HL-60/S4 treated with phorbol 12-myristate 13-acetate at 8.2 ng/mL for 4 days and 3 days (cell line): ENCODE data around the gene AKAP1.

Source experiments
- in situ Hi-C: fragments of 300-500 bp; cut with MboI; formaldehyde crosslinking; loops from 2 replicates; pipeline ENCODE4 v1.15.0; 2022; ENCODE audit warnings: low sequenced_read_pairs

Gene AKAP1

DNA sequence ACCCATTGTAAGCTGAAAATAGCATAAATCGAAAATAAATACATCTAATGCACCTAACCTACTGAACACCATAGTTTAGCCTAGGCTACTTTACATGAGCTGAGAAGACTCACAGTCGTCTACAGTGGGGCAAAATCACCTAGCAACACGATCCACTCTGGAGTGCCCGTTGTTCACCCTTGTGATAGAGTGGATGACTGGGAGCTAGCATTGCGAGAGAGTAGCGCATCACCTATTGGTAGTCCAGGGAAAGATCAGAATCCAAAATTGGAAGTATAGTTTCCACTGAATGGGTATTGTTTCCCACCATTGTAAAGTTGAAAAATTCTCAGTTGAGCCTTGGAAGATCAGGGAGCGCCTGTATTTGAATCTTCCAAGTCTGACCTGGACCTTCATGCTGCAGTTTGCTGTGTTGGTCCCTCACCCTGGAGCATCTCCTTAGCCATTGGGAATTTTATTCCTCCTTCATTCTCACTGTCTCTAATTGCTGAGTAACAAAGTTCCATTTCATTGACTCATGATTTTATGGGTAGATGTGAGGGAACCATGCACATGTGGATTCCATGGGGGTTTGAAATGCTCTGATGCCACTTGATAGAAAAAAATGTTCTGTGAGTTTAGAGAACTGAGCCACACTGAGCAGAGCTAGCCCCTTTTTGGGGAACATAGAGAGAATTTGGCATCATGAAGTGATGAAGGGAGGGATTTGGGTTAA, 19.6 kb downstream of the AKAP1 start:
- in situ Hi-C loops, result no loop called here

DNA sequence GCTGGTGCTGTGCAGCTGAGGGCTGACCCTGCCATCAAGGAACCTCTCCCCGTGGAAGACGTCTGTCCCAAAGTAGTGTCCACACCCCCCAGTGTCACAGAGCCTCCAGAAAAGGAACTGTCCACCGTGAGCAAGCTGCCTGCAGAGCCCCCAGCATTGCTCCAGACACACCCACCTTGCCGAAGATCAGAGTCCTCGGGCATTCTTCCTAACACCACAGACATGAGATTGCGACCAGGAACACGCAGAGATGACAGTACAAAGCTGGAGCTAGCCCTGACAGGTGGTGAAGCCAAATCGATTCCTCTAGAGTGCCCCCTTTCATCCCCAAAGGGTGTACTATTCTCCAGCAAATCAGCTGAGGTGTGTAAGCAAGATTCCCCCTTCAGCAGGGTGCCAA, 20.5 kb downstream of the AKAP1 start:
- in situ Hi-C loops, result no loop called here

DNA sequence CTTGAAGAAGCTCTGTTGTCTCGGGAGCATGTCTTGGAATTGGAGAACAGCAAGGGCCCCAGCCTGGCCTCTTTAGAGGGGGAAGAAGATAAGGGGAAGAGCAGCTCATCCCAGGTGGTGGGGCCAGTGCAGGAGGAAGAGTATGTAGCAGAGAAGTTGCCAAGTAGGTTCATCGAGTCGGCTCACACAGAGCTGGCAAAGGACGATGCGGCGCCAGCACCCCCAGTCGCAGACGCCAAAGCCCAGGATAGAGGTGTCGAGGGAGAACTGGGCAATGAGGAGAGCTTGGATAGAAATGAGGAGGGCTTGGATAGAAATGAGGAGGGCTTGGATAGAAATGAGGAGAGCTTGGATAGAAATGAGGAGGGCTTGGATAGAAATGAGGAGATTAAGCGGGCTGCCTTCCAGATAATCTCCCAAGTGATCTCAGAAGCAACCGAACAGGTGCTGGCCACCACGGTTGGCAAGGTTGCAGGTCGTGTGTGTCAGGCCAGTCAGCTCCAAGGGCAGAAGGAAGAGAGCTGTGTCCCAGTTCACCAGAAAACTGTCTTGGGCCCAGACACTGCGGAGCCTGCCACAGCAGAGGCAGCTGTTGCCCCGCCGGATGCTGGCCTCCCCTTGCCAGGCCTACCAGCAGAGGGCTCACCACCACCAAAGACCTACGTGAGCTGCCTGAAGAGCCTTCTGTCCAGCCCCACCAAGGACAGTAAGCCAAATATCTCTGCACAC, 21.2 kb downstream of the AKAP1 start:
- in situ Hi-C loops, result no loop called here

DNA sequence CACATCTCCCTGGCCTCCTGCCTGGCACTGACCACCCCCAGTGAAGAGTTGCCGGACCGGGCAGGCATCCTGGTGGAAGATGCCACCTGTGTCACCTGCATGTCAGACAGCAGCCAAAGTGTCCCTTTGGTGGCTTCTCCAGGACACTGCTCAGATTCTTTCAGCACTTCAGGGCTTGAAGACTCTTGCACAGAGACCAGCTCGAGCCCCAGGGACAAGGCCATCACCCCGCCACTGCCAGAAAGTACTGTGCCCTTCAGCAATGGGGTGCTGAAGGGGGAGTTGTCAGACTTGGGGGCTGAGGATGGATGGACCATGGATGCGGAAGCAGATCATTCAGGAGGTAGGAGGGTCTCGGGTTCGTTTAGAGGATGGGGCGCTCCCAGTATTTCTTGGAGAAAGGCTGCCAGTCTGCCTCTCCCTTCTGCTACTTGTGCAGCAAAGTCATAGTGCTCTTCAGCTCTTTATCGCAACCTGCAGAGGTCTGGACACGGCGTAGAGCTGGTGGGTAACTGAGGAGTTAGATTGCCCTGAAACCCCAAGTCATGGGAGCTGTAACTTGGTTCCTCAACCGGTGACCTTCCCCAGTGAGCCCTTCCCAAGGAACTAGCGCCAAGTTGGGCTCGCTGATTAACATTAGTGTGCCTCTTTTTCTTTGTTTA, 21.9 kb downstream of the AKAP1 start:
- in situ Hi-C loops, result no loop called here

DNA sequence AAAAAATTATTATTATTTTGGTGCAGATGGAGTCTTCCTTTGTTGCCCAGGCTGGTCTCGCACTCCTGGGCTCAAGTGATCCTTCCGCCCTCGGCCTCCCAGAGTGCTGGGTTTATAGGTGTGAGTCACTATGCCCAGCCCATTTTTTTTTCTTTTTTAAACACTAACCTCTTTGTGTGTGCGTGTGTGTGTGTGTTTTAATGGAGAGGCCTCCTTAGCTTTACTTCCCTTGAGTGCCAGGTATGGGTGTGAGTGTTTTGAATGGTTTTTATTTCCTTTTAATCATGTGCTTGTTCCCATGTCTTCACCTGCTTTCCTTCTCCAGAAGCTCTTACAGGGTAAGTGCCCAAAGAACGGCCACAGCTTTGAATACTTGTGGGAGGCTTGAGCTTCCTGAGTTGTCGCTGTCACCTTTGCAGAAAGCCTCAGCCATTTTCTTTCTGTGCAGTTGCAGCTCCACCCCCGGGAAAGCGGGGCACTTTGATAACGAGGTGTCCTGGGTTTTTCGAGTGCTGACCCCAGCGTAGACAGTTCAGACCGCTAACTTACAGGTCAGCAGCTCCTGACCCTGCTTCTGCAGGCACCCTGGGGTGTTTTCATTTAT, 22.6 kb downstream of the AKAP1 start:
- in situ Hi-C loops, result no loop called here

DNA sequence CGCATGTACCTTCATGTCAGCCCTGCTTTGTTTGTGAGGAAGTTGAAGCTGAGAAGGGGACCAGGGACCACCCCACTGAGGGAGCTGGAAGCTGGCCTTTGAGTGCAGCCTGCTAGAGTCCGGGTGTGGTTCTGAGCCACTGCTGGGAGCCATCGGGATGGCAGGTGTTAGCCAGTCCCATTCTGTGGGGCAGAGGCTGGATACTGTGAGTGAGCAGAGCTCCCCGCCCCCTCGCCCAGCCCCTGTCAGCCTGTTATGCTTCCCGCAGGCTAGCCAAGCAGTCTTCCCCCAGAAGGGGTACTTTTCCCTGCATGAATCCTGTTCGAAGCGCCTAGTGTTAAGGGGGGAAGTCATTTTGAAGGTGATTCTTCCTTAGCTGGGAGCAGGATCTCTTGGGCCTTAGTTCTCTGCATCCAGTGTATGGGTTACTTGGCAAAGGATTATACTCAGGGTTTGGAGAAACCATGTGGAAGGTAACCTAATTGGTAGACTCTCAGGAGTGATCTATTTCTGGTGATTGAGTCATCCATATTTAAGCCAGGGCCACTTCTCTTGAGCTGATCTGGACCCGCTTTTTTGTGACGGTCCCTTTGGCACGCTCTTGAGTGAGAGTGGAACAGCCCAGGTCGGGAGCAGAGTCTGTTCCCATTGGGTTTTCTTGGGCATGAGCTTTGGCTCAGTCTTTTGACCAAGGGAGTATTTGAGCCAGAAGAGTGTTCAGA, 23.8 kb downstream of the AKAP1 start:
- in situ Hi-C loops, result no loop called here

DNA sequence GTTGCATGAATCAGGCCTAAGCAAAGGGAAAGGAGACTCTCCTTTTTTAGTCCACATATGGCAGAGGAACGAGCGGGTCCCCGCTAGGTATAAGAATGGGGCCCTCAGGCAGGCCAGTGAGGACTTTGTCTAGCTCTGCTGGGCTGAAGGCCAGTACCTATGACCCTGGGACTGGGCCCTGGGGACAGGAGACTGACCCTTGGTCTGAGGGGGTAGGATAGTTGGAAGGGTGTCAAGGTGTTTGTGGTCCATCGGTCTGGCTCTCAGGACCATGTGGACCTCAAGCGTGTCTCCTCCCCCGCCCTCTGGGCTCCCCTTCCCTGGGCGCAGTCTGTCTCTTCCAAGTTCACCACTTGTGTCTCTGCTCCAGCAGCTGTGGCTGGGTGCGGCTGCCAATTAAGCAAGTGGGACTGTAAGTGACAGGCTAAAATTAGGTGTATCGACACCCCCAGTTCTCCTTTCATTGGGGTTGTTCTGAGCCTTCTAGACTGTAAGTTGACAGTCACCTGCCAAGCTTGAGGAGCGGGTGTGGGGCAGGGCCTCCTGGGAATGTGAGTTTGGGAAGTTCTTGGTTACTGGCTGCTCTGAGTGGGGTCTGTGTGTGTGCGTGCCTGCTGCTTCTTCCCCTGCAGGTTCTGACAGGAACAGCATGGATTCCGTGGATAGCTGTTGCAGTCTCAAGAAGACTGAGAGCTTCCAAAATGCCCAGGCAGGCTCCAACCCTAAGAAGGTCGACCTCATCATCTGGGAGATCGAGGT, 24.5 kb downstream of the AKAP1 start:
- in situ Hi-C loops, result no loop called here

DNA sequence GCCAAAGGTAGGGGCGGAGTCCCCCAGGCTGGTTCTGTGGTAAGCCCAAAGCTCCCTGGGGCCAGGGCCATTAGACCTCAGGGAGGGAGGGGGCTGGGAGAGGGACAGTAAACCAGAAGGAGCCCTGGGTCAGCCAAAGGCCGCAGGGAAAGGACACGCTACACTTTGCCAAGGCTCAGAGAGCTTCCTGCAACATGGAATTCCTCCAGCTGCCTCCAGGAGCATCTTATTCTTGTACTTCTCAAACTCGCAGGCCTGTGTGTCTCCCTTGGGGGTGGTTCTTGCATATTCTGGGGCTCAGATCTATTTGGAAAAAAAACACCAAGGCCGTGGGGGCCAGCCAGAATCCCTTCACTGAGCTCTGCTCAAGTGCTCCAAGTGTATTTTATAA, 25.1 kb downstream of the AKAP1 start:
- in situ Hi-C loops, result no loop called here

DNA sequence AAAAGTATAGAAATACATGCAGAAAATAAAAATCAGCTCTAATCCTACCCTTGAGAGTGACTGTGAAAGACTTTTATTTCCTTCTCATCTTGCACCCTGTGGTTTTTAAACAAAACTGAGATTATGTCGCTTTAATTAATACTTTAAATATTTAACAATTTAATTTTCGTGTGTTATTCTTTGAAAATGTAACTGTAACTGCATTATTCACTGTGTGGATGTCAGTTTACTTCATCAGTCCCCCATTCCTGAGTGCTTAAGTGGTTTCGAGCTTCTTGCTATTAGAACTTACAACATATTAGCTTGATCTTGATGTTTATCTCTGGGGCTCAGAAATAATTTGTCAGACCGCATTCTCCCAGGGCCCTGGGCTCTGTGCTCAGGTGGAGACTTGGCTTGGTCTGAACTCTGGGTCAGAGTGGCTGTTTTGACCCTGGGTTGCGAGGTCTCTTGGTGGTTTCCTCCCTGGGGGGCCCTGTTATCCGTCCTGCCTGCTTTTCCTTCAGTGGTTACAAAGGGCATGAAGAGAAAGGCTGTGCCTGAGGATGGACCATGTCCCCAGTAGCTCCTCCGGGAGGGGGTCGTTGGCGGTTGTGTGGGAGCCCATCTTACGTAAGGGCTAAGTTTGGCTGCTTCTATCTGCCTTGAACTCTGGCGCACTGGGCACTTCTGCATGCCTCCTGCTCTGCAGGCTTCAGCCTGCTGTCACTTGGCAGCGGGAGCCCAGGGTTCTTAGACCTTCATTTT, 25.7 kb downstream of the AKAP1 start:
- in situ Hi-C loops, result no loop called here

DNA sequence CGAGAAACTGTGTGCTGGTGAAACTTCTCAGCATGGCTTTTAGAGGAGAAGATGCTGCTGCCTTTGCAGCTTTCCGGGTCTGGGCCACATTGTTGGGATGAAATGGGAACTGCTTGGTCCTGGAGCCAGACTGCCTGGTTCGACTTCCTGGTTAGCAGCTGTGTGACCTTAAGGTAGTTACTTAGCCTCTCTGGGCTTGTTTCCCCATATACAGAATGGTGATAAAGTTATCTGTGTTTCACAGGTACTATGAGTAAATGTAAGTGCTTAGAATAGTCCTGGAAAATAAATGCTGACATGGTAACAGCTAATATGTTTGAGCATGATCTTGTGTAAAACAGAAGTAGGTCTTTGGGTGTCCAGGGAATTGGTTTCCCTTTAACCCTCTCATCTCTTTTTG, 26.3 kb downstream of the AKAP1 start:
- in situ Hi-C loops, result no loop called here

DNA sequence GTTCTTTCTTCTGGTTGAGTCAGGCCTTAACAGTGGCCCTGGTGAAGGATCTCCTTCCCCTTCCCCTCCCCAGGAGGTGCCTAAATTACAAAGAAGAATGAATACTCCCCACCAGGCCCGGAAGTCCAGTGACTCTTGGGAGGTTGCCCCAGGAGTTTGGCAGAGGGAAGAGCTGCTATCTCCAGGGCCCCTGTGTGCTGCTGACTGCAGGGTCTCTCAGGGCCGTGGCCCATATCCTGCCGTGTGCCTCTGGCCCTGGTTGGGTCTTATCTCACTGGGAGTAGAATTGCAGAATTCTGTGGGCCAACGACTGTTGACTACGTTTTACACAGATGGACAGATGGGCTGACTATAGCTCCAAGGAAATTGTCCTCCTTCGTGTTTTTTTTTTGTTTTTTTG, 28.0 kb downstream of the AKAP1 start:
- in situ Hi-C loops, result no loop called here

DNA sequence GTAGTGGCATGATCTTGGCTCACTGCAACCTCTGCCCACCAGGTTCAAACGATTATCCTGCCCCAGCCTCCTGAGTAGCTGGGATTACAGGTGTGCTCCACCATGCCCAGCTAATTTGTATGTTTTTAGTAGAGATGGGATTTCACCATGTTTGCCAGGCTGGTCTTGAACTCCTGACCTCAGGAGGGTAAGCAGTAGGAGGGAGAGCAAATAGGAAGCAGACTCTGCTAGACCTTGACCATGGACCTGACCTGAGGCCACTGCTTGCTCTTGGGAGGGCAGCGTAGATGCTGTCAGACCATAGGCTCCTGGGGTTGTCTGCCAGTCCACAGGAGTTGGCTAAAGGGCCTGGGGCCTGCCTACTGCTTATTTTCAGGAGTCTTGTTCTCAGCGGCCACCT, 28.6 kb downstream of the AKAP1 start:
- in situ Hi-C loops, result no loop called here

DNA sequence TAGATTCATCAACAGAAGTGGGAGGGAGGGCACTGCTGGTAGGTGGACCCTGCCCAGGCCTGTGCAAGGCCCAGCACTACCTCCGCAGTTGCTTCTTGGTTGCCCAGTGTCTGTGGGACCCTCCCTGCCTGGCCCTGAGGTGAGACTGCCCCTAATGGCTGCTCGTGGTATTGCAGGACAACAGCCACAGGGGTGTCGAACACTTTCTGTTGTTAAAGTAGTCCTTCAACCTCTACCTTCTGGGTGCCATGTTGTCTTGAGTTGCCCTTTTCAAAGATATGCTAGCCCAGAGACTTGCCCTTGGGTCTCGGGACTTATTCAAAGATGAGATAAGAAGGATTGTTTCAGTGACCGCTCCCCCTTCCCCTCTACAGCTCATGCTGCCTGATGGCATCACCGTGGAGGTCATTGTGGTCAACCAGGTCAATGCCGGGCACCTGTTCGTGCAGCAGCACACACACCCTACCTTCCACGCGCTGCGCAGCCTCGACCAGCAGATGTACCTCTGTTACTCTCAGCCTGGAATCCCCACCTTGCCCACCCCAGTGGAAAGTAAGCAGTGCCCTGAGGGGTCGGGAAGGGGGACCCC, 29.1 kb downstream of the AKAP1 start:
- in situ Hi-C loops, result no loop called here

DNA sequence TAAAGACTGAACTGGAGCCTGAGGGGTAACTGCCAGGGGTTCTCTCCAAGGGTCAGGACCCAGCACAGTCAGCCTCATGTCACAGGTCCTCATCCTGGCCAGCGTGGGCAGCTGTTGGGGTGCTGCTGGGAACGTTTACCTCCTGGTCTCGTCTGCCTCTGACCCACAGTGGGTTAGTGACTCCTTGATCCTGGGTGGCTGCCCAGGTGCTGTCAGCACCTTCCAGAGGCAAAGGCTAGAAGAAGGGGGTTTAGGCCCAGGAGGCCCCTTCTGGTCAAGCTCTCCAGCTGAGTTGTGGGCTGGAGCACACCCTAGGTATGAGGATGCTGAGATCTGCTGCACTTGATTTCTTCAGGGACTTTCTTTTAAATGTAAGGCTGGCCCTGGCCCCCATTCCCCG, 30.3 kb downstream of the AKAP1 start:
- in situ Hi-C loops, result no loop called here

DNA sequence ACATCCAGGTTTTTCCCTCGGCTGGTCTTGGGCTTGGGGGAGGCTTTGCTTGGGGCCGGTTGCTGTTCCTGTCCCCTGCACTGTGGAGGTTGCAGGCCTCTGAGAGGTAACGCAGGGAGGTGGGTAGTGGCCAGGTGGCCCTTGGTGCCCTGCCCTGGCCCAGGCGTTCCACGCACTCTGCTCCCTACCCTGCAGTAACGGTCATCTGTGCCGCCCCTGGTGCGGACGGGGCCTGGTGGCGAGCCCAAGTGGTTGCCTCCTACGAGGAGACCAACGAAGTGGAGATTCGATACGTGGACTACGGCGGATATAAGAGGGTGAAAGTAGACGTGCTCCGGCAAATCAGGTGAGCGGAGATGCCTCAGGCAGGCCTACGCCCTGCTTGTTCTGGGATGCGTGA, 30.9 kb downstream of the AKAP1 start:
- in situ Hi-C loops, result no loop called here

DNA sequence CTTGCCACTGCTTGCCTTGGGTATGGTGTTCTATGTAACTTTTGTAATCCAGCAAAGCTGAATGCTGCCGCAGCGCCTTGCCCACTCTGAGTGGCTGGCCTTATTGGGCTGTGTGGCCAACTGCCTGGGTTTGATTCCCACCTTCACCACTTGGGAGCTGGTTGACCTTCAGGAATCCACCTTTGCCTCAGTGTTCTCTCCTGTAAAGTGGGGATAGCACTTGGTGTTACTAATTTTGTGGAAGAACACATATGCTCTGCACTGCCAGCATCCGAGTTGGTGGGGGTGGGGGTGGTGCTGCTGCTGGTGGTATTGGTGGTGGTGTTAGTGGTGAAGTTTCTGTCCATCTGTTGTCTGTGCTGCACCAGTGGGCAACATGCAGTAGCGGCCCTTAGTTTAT, 32.8 kb downstream of the AKAP1 start:
- in situ Hi-C loops, result no loop called here

DNA sequence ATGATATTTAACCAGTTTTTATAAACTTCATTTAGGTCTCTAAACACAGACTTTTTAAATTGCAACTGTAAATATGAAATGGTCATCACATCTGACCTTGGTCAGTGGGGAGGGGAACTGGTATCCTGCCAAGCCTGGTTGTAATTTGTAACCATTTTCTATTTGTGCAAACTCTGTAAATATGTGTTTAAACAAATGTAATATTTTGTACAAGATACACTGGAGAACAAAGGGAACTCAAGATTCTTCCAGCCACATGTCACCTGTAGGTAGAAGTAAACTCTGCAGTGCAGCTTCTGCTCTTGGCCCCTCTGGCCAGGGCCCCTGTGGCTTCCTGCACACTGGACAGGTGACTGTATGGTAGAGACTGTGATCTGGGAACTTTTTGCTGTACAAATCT, 35.8 kb downstream of the AKAP1 start:
- in situ Hi-C loops, result no loop called here

DNA sequence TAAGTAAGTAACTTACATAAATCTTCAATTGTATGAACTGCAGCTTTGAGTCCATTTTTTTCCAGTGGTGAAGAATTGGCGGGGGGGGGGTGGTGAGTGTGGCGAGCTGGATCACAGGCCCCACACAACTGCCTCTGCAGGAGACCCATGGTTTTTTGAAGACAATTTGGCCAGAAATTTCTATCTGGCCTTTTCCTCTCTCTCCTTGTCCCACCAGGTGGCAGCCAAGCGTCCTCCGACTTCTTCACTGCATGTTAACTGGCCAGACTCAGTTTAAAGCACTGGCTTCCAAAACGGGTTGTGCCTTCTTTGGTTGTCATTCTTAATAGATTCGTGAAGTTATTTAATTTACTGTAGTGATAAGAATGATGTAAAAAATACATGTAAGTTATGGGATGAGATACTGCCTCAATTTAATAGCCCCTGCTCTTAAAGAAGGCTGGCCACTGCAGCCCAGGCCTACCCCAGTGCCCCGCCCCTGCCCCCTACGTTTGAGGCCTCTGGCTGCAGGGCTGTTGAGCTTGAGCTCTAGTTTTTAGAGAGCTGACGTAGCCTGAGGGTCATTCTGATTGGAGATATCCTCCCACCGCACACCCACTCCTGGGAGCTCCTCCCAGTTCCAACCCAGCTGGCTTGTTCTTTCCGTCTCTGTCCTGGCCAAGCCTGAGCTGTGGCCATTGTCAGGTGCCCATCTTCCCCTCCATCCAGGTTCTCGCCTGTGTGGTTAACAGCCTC, 36.4 kb downstream of the AKAP1 start:
- in situ Hi-C loops, result no loop called here

DNA sequence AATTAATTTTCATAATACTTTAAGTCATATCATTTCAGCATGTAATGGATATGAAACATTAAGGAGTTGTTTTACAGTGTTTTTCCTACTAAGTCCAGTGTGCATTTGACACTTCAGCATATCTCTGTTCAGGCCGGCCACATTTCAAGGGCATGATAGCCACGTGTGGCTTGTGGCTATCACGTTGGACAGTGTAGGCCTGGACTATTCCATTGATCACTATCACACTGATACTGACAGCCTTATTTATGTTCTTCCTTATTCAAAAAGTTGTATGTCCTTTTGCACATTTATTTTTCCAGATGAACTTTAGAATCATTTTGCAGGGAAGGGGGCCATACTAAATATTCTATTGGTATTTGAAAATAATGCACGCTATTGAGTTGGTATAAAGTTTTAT, 39.0 kb downstream of the AKAP1 start:
- in situ Hi-C loops, result no loop called here
